Measurements from ENCODE around the gene FARS2.

The FARS2 gene

DNA sequence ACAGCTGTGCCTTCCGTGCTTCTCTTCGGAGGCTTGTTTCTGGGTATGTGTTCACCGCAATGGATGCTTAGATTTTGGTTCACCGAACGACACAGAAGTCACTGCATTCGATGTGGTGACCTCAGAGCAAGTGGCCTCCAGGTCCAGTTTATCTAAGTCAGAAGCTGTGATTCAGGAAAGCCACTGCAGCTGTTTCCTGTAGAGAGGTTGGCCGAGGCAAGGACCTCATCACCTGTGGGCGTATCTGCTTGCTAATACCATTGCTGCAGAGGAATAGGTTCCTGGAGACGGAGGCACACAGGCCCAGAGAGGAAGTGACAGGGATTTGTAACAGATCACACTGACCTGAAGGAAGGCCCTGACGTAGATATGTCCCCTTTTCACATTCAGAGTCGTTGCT, 82.7 kb downstream of the FARS2 start:
- TF ChIP-seq, protein P1, sequence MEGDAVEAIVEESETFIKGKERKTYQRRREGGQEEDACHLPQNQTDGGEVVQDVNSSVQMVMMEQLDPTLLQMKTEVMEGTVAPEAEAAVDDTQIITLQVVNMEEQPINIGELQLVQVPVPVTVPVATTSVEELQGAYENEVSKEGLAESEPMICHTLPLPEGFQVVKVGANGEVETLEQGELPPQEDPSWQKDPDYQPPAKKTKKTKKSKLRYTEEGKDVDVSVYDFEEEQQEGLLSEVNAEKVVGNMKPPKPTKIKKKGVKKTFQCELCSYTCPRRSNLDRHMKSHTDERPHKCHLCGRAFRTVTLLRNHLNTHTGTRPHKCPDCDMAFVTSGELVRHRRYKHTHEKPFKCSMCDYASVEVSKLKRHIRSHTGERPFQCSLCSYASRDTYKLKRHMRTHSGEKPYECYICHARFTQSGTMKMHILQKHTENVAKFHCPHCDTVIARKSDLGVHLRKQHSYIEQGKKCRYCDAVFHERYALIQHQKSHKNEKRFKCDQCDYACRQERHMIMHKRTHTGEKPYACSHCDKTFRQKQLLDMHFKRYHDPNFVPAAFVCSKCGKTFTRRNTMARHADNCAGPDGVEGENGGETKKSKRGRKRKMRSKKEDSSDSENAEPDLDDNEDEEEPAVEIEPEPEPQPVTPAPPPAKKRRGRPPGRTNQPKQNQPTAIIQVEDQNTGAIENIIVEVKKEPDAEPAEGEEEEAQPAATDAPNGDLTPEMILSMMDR (IDR thresholded peaks at IDR 0.05; ENCODE audit: low read depth, low read length), result no peak
- H3K4me3 ChIP-seq (ENCODE audit: low read depth, low read length), result no peak overlapping the region

DNA sequence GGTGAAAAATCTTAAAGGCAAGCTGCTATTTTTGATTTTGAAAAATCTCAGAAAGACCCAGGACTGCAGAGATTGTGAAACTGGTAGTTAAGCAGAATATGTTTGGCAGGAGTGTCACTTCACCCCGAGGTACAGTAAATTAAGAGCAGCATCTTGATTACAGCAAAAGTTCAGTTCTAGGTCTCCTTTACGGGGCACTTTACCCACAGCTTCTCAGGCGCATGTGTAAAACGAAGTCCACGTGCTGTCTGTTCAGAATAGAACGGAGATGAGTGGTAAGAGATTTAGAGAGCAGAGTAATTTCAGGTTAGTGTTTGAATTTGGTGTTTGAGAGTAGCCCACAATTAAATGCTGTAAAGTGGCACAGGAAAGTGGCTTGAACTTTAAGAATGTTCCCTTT, 84.0 kb downstream of the FARS2 start:
- no peak overlapping the region for H3K4me3 ChIP-seq (ENCODE audit: low read depth, low read length)
- TF ChIP-seq, protein P1 (IDR thresholded peaks at IDR 0.05; ENCODE audit: low read depth, low read length), result no peak

DNA sequence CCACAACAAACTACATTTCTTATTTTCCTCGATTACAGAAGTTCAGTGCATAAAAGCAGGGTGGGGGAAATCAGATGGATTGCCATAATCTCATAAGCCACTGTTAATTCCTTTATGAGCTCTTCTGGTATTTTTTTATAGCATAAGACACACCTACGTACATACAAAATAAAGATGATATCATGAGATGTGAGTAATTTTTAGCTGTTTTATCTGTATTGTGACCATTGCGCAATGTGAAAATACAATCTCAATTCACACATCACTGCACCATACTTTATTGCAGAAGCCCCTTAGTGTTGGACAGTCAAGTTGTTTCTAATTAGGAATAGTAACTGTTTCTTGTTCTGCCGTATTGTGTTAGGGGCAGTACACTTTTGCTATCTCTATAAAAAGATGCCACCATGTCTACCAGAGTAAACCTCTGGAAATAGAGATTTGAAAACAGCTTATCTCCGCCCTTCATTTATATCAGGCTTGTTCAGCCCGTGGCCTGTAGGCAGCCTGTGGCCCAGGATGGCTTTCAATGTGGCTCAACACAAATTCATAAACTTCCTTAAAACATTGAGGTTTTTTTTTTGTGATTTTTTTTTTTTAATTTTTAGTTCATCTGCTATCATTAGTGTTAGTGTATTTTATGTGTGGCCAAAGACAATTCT, 90.4 kb downstream of the FARS2 start:
- no peak overlapping the region for H3K4me3 ChIP-seq (ENCODE audit: low read depth, low read length)
- TF ChIP-seq, protein P1 (IDR thresholded peaks at IDR 0.05; ENCODE audit: low read depth, low read length), result no peak

DNA sequence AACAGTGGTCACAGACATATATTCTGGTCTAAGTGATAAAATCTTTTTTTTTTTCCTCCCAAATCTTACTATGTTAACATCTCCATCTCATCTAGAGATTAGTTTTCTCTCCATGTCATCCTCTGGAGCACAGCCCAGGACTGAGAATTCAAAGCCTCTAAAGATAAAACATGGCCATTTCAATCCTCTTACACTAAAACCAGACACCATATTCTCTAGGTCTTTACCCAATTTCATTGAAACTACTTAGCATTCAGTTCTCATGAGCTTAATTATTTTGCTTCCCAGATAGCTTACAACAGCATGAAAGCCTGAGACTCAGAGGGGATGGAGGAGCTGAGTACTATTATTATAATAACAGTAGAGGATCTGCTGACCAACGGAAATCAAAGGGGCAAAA, 92.7 kb downstream of the FARS2 start:
- TF ChIP-seq, protein P1 (IDR thresholded peaks at IDR 0.05; ENCODE audit: low read depth, low read length), result no peak
- no peak overlapping the region for H3K4me3 ChIP-seq (ENCODE audit: low read depth, low read length)

DNA sequence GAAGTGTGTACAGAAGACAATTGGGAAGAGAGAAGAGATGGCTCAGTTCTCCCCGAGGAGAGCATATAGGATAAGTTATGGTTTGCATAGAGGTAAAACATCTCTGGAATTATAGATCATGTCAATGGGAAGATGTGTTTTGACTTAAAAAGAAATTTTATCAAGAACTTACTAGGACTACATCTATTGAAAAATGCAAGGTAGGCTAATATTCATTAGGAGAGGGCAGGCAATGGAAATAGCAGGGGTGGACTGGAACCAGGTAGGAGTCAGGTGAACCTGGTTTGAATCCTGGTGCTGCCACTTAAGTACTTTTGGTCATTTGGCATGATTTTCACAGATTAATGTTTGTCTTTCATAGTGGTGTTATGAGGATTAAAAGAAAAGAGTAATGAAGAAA, 96.2 kb downstream of the FARS2 start:
- H3K4me3 ChIP-seq (ENCODE audit: low read depth, low read length), result no peak overlapping the region
- TF ChIP-seq, protein P1 (IDR thresholded peaks at IDR 0.05; ENCODE audit: low read depth, low read length), result no peak

DNA sequence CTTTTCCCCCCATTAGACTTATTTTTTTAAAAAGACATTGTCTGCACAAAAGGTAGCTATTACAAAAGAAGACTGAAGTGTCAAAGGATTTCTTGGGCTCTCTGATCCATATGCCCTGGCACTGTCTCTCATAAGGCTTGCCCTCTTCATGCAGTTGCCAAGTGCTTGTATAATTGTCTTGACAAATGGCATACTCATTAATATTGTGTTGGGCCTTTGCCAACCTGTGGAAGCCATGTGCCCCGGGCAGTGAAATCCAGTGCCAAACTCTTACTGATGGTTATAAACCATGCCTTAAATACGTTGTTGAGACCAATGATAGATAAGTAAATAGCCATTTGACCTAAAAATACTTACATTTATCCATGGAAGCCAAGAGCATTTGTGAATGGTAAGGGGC, 98.1 kb downstream of the FARS2 start:
- H3K4me3 ChIP-seq (ENCODE audit: low read depth, low read length), result no peak overlapping the region
- TF ChIP-seq, protein P1 (IDR thresholded peaks at IDR 0.05; ENCODE audit: low read depth, low read length), result no peak

DNA sequence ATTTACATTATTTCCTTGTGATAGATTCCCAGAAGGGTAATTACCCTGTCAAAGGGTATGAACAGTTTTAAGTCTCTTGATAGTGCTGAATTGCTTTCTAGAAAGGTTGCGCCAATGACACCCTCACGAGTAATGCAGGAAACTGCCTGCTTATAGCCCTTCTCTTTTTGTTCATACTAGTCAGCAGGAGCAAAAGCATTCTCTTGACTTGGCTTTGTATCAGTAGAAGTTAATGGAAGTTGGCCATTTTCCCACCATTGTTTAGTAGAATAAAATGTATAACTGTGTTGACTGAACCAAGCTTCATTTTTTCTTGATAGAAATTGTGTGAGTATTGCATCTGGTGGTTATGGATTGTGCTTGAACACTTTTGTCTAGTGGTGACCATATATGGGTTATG, 100.1 kb downstream of the FARS2 start:
- TF ChIP-seq, protein P1 (IDR thresholded peaks at IDR 0.05; ENCODE audit: low read depth, low read length), result no peak

More for the DNA sequence above, 100.1 kb downstream of the FARS2 start:
- H3K4me3 ChIP-seq (ENCODE audit: low read depth, low read length), result no peak overlapping the region

Data from WI38 (cell line).